HG02938 (cell line): ENCODE data around the gene RAP1GDS1.
A peak's percentile ranks its signal among the peaks of the same experiment; 100 is the strongest.
"Not testable (repeated sequence)": the region's sequence is repeated elsewhere in the genome, so short reads cannot be mapped to it uniquely, and the experiment has no call there.

ENCODE experiments used
- ATAC-seq: cut with Tn5 transposase; IDR thresholded peaks from one replicate; pipeline ENCODE4 v1.9.1; 2021; ENCODE audit warnings: mild to moderate bottlenecking, moderate library complexity; ENCODE audit not compliant: unreplicated experiment

The RAP1GDS1 gene

DNA sequence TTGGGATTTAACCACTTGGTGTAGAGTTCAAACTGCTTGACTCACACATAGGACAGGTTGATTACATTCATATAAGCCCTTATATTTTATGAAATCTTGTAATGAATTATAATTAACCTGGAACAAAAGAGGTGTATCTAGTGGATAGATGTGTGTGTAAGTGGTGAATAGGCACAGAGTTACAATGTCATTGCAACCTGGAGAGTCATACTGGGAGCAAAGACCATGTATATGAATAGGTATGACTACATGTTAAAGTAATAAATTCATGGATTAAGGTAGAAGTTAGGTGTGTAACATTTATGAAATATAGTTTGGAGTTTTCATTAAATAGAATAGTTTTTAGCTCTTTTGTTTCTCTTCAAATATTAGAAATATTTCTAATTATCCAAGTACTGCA is 26.1 kb downstream of the RAP1GDS1 start:
- no peak for ATAC-seq

- peak; percentile 44 for ATAC-seq
Measured at GRCh38 chr4:98288671-98289070, 27.5 kb downstream of the RAP1GDS1 start.

GRCh38 chr4:98289375-98289774 is 28.2 kb downstream of the RAP1GDS1 start:
- peak; percentile 73 for ATAC-seq

GRCh38 chr4:98290511-98290910 is 29.3 kb downstream of the RAP1GDS1 start:
- no peak for ATAC-seq

DNA sequence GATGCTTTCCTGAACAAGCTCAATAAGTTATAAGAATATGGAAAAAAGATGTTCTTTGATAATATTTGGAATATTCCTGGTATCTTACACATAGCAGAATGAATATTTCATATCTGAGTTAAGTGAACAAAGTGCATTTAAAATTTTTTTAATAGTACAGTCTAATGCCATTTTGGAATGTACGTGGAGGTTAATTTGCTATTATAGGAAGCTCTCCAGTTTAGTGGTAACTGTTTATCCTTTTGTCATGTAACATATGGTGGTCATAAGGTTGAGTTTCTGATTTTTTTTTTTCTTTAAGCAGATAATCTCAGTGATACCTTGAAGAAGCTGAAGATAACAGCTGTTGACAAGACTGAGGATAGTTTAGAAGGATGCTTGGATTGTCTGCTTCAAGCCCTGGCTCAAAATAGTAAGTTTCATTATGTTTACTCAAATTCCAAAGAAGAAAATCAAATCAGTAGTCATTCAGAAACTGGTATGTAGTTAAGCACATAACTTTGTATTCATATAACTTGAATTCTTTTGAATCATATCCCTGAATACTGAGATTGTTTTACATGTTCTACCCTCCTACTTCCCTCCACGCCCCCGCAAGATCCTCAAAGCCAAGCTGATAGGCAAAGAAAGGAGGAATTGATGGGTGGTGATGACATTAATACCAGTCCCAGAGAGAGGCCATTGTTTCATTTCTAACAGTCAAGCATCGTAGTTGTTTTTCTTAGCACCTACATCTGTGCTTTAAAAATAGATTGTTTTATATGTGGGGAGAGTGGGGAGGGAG is 32.1 kb downstream of the RAP1GDS1 start:
- ATAC-seq, result no peak

DNA sequence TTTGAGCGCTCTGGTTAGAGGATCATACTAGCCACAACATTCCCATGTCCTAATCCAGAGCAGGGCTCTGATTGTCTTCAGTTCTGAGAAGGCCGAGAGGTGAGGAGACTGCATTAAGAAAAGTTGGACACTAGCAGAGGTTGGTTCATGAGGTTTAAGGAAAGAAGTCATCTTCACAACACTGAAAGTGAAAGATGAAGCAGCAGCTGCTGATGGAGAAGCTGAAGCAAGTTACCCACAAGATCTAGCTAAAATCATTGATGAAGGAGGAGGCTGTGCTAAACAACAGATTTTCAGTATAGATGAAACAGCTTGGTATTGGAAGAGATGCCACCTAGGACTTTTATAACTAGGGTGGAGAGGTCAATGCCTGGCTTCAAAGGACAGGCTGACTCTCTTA is 36.8 kb downstream of the RAP1GDS1 start:
- ATAC-seq, result no peak

DNA sequence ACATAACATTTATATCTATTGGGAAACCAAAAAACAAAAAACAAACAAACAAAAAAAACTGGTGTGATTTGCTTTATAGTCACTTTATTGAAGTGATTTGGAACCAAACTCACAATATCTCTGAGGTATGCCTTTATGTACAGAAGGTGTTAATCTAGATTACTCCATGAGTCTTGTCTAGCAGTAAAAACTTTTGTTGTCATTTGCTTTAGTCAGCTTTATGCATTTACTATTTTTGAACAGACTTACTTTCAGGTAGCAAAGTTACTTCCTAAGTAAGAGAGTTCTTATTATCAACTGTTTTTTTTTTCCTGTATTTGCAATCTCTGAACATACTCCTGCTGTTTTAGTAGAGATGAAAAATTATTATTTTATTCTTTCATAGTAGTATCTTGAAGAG is 39.5 kb downstream of the RAP1GDS1 start:
- ATAC-seq, result no peak

DNA sequence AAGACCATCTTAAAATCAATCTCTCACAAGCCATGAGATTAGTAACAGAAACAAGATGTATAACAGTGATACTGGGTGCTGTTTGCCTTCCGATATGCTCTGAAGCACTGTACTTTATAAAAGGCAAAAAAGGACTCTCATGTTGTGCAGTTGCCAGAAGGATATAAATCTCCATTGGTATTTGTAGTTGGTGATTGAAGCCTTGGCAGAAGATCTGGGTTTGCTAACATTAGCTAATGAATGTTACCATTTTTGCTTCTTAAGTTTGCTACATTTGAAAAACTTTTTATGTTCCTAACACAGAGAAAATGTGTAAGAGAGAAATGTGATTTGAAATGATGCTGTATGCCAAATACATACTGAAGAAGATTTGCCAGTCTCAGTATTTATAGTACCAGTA is 44.4 kb downstream of the RAP1GDS1 start:
- ATAC-seq, result no peak

DNA sequence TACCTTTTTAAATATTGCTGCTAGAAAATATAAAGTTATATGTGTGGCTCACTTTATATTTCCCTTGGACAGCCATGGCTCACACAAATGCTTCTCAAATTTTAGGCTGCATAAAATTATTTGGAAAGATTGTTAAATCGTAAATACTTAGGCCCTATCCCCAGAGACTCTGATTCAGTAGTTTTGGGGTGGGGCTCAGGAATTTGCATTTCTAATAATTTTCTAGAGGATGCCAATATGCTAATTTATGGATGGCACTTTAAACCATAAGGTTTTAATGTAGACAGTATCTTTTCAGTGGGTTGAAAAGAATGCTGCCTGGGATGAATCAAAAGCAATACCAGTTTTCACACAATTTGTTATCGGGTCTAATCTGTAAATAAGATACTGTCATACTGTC is 49.7 kb downstream of the RAP1GDS1 start:
- no peak for ATAC-seq

DNA sequence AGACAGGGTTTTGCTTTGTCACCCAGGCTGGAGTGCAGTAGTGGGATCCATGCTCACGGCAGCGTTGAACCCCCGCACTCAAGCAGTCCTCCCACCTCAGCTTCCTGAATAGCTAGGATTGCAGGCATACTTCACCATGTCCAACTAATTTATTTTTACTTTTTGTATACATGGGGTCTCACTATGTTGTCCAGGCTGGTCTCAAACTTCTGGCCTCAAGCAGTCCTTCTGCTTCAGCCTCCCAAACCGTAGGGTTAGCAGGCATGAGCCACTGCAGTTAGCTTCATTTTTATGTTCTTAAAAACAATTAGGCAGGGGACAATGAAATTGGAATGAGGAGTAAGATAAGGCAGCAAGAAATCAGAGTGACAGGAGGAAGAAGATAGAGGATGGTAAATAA is 50.5 kb downstream of the RAP1GDS1 start:
- no peak for ATAC-seq

DNA sequence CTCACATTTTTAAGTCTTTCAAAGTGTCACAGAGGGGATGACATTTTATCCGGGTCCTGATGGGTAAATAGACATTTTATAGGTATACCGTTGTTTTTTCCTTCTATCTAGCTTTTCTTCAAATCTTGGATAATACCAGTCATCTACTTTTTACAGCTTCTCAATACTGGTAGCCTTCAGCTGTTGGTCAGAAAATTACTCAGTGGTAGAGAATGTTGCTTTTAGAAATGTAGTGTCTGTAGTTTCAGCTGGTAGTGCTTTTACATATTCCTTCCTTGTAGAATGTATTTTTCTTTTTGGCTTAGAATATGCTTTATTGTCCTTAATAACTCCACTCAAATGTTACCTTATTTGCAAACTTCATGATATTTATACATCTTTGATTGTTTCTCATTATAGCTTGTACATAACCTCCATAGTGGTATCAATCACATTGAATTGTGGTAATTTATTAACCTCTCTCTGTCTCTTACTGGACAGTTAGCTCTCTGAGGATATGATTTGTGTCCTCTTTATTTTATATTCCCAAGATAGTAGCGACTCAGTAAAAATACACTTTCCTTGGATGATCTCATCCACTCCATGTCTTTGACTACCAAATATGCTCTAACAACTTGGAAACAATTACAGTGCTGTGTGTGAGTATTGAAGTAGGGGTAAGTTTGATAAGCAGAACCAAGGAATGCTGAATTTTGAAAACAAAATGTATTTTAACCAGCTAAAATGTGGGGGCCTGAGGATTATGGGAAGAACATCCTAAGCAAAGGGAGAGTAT is 53.8 kb downstream of the RAP1GDS1 start:
- no peak for ATAC-seq

DNA sequence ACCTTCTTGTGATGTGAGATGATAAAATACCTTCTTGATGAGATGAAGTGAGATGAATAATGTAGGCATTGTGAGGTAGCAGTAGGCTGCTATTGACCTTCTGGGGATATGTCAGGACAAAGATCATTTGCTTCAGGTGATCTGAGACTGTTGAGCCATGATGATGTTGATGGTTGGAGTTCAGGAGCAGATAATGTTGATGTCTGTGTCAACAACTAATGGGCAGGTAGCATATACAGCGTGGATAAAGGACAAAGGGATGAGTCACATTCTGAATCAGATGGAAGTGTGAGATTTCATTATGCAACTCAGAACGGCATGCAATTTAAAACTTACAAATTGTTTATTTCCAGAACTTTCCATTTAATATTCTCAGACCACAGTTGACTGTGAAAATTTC is 57.3 kb downstream of the RAP1GDS1 start:
- no peak for ATAC-seq

DNA sequence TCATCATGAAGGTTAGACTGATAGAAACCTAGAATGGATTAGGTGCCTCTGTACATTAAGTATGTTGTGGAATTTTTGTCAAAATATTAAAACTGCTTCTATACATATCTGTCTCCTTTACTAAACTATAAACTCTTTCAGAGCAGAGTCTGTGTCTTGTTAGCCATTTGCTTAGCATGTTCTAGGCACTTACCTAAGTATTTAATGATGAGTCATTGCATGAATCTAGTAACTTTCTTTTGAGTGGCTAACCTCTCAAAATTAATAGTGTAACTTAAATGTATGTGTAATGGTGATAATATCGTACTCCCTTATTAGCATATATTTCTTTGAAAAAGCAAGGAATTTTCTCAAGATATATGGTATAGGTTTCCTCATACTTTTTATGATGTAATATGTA is 57.8 kb downstream of the RAP1GDS1 start:
- no peak for ATAC-seq

GRCh38 chr4:98326168-98326567 is 65.0 kb downstream of the RAP1GDS1 start:
- ATAC-seq, result no peak

DNA sequence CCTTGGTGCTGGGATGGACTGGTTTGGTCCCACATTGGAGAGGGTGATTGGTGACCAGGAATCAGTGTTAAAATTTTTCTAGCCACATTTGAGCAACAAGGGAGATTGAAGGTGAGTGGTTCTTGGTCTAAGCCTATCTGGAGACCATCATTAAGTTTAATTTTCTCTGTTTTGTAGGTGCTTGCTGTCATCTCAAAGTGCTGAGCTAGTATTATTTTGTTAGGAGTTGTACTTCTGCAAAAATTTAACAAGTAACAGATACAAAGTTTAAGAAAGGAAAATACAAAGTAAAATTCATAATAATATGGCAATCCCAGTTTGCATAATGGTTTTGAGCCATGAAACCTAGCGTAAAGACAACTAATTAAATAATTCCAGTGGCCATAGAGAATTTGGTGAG is 66.5 kb downstream of the RAP1GDS1 start:
- no peak for ATAC-seq

GRCh38 chr4:98329879-98330640 is 68.9 kb downstream of the RAP1GDS1 start:
- not testable (repeated sequence) for ATAC-seq

GRCh38 chr4:98332017-98332416 is 70.8 kb downstream of the RAP1GDS1 start:
- no peak for ATAC-seq

GRCh38 chr4:98334461-98334860 is 73.3 kb downstream of the RAP1GDS1 start:
- ATAC-seq, result no peak

DNA sequence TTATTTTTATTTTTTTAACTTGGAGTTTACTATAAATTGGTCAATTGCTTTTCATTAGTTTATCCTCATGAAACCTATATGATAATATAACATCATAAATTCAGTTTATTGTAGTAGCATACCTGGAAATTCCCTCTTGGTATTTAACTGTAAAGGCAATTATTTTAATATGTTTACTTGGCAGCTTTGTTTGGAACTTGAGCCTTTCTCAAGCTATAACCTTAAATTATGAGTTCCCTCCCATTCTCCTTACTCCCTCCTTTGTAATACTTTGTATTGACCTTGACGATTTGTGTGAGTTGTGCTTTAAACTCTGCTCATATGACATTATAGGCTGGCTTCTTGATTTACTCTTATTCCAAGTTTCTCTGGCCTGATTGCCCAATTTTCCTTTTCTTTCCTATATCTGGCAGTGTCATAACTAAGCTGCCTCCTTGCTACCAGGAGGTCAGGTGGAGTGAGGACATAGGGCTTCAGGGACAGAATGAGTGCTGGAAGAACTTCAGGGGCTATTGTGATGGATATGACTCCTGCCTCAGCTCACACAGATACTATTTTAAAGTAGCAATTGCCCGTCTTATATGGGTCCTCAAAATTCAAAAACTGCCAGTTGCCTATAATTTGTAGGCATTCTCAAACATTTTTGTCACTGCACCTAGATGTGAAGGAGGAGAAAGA is 77.7 kb downstream of the RAP1GDS1 start:
- ATAC-seq, result no peak

DNA sequence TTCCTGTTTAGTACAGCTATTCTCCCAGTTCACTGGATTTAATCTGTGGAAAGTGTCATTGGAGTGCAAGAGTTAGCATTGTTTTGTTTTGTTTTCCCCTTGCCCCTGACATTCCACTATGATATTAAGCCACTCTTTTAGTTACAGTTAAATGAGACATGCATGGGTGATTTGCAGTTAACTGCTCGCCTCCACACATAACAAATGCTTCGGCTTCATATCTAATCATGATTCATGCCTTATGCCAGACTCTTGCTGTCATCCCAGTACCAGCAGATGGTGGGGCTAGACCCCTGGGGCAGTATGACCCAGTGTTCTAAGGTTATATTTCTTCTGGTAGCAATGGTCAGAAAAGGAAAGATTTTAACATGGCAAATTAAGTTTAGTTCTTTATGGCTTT is 80.1 kb downstream of the RAP1GDS1 start:
- no peak for ATAC-seq

DNA sequence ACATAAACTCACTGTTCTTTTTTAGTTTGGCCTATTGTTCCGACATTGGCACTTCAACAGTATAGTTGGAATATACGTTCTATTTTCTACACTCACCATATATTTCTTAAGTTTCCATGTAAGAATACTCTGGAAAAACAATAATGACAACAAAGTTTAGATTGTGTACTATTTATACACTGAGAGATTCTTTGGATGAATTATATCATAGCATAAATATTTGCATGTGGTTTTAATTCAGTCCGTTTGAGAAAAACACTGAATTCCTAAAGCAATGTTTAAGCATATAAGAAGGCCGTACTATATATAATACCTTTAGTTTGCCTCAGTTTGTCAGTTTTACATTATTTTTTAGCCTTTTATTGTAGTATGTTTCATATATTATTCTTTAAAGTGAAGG is 82.4 kb downstream of the RAP1GDS1 start:
- no peak for ATAC-seq
